HL-60 (cell line): ENCODE results near the gene GPX4.

ENCODE experiments used
- DNase-seq, 2 experiments: peaks; one replicate each; pipeline ENCODE4 v3.0.0-alpha.2; 2010 to 2020; ENCODE audit warnings: low read depth in 1 of 2, low spot score in 1 of 2
- H3K27ac ChIP-seq: fragments of 250-450 bp; sonication (Bioruptor Pico); replicated peaks from 2 replicates; pipeline ENCODE4 v1.5.1; 2020; ENCODE audit warnings: mild to moderate bottlenecking, moderate library complexity
- H3K27me3 ChIP-seq: fragments of 250-450 bp; sonication (Bioruptor Pico); 2 replicates; pipeline ENCODE4 v1.5.1; 2021; ENCODE audit warnings: mild to moderate bottlenecking, moderate library complexity; ENCODE audit not compliant: insufficient read depth, poor library complexity, severe bottlenecking
- H3K4me3 ChIP-seq: replicated peaks from 2 replicates; pipeline ENCODE4 v1.5.1; 2011; ENCODE audit warnings: mild to moderate bottlenecking, control low read depth, low read length; ENCODE audit not compliant: insufficient read depth
- GABPA ChIP-seq: IDR thresholded peaks from 2 replicates; pipeline ENCODE4 v1.6.1; 2012; ENCODE audit warnings: low read depth
- POLR2AphosphoS5 ChIP-seq: IDR thresholded peaks from 2 replicates; pipeline ENCODE4 v1.6.1; 2012; ENCODE audit warnings: low read depth
- SPI1 ChIP-seq: IDR thresholded peaks from 2 replicates; pipeline ENCODE4 v1.6.1; 2012; ENCODE audit warnings: low read depth, mild to moderate bottlenecking, borderline replicate concordance
- TF ChIP-seq, protein P1 (sequence below): IDR thresholded peaks from 2 replicates; pipeline ENCODE4 v1.6.1; 2012; ENCODE audit warnings: low read depth; ENCODE audit not compliant: insufficient replicate concordance
- TF ChIP-seq, protein P2 (sequence below): IDR thresholded peaks from one replicate; pipeline ENCODE4 v1.5.1; 2011; ENCODE audit warnings: low read length, control low read depth, inconsistent platforms; ENCODE audit not compliant: insufficient read depth

Gene GPX4

DNA sequence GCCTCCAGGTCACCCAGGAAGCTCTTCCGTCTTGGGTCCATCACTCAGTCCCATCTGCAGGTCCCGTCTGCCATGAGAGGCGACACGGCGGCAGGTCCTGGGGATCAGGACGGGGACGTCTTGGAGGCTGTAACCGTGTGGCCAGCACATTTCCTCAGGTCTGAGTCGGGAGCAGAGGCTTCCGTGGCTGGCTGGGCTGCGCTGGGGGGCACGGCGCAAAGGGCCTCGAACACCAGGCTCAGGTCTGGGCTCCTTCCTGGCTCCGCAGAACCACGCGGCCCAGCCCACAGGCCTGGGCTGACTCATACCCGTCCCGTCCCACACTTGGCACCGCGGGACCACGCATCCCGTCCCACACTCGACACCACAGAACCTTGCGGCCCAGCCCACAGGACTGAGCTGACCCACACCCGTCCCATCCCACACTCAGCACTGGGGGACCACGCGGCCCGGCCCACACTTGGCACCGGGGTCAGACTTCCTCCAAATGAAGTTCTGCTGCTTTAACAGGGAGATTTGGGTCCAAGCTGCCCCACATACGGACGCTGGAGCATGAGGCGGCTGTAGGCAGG, 40.1 kb downstream of the GPX4 start:
- DNase-seq, result no peak
- TF ChIP-seq GABPA, result no peak
- TF ChIP-seq, protein P1, sequence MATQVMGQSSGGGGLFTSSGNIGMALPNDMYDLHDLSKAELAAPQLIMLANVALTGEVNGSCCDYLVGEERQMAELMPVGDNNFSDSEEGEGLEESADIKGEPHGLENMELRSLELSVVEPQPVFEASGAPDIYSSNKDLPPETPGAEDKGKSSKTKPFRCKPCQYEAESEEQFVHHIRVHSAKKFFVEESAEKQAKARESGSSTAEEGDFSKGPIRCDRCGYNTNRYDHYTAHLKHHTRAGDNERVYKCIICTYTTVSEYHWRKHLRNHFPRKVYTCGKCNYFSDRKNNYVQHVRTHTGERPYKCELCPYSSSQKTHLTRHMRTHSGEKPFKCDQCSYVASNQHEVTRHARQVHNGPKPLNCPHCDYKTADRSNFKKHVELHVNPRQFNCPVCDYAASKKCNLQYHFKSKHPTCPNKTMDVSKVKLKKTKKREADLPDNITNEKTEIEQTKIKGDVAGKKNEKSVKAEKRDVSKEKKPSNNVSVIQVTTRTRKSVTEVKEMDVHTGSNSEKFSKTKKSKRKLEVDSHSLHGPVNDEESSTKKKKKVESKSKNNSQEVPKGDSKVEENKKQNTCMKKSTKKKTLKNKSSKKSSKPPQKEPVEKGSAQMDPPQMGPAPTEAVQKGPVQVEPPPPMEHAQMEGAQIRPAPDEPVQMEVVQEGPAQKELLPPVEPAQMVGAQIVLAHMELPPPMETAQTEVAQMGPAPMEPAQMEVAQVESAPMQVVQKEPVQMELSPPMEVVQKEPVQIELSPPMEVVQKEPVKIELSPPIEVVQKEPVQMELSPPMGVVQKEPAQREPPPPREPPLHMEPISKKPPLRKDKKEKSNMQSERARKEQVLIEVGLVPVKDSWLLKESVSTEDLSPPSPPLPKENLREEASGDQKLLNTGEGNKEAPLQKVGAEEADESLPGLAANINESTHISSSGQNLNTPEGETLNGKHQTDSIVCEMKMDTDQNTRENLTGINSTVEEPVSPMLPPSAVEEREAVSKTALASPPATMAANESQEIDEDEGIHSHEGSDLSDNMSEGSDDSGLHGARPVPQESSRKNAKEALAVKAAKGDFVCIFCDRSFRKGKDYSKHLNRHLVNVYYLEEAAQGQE, result no peak
- TF ChIP-seq, protein P2, sequence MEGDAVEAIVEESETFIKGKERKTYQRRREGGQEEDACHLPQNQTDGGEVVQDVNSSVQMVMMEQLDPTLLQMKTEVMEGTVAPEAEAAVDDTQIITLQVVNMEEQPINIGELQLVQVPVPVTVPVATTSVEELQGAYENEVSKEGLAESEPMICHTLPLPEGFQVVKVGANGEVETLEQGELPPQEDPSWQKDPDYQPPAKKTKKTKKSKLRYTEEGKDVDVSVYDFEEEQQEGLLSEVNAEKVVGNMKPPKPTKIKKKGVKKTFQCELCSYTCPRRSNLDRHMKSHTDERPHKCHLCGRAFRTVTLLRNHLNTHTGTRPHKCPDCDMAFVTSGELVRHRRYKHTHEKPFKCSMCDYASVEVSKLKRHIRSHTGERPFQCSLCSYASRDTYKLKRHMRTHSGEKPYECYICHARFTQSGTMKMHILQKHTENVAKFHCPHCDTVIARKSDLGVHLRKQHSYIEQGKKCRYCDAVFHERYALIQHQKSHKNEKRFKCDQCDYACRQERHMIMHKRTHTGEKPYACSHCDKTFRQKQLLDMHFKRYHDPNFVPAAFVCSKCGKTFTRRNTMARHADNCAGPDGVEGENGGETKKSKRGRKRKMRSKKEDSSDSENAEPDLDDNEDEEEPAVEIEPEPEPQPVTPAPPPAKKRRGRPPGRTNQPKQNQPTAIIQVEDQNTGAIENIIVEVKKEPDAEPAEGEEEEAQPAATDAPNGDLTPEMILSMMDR, result no peak
- TF ChIP-seq SPI1, result no peak
- no peak for TF ChIP-seq POLR2AphosphoS5
- H3K4me3 ChIP-seq, result no peak overlapping the region
- no peaks in the 10 kb centered on the region for H3K27me3 ChIP-seq
- no peak overlapping the region for H3K27ac ChIP-seq

DNA sequence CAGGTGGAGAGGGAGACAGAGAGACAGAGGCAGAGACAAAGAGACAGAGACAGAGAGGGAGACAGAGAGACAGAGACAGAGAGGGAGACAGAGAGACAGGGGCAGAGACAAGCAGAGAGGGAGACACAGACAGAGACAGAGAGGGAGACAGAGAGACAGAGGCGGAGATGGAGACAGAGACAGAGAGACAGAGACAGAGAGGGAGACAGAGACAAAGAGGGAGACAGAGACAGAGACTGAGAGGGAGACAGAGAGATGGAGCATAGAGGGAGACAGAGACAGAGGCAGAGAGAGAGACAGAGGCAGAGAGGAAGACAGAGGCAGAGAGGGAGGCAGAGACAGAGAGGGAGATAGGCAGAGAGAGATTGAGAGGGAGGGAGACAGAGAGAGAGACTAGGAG, 40.9 kb downstream of the GPX4 start:
- no peak overlapping the region for H3K27ac ChIP-seq

DNA sequence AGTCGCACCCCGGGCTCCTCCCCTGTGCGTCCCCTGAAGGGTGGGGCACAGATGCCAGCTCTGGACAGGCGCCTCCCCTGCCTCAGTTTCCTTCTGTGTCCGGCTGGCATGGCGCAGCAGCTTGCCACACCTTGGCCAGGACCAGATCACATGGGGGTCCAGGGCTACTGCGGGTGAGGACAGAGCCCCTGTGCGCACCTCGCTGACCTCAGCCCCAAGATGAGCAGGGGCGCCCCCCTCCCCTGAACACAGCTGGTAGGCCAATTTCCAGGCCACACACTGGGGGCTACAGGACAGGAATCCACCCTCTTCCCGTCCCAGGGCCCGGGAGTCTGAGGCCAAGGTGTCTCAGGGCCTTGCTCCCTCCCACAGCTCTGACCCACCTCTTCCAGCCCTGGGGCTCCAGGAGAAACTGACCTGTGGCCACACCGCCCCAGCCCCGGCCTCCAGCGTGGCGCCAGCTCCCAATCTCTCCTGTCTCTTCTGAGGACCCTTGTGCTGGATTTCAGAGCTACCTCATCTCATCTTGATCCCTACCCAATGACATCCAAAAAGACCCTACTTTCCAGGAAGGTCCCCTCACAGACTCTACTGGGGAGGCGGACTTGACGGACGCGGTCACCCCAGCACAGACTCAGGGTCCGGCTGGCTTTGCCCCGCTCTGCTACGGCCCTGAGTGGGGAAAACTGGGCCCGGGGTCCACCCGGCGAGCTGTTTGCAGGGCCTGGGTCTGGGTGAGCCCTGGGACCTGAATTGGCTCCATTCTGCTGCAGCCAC, 42.0 kb downstream of the GPX4 start:
- Histone ChIP-seq H3K27me3 (no peaks in the 10 kb centered on the region), H3K4me3 (no peak overlapping the region), H3K27ac (no peak overlapping the region)
- no peak for TF ChIP-seq GABPA
- TF ChIP-seq, protein P2, result no peak
- DNase-seq, result no peak

More for the DNA sequence above, 40.9 kb downstream of the GPX4 start:
- Histone ChIP-seq H3K27me3 (no peaks in the 10 kb centered on the region), H3K4me3 (no peak overlapping the region)
- no peak for TF ChIP-seq GABPA
- TF ChIP-seq POLR2AphosphoS5, result no peak
- TF ChIP-seq, protein P1, result no peak
- TF ChIP-seq, protein P2, result no peak
- no peak for TF ChIP-seq SPI1
- no peak for DNase-seq

DNA sequence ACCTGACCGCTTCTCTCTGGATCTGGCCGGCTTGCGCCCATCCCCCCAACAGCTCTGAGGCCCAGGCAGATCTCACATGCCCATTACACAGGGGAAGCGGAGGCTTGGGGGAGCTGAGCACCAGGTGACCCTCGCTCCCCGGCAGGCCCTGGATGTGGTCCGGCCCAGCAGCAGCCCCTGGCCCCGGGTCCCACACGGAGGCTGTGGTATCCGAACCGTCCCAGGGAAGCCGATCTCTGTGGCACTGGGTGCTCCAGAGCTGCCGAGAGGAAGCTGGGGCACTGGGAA, 42.6 kb downstream of the GPX4 start:
- Histone ChIP-seq H3K27me3 (no peaks in the 10 kb centered on the region), H3K4me3 (no peak overlapping the region), H3K27ac (no peak overlapping the region)
- no peak for TF ChIP-seq GABPA
- TF ChIP-seq, protein P1, result no peak
- no peak for DNase-seq
